Brain microvascular endothelial cell (primary cell): ENCODE measurements around the gene DTNB.
A peak's percentile ranks its signal among the peaks of the same experiment; 100 is the strongest.

Experiments used
- DNase-seq: peaks from one replicate; pipeline ENCODE4 v3.0.0-alpha.2; 2020
- H3K27ac ChIP-seq: fragments of 250-450 bp; sonication (Bioruptor Pico); 2 replicates; pipeline ENCODE4 v1.5.1; 2020; ENCODE audit warnings: mild to moderate bottlenecking, moderate library complexity
- H3K27me3 ChIP-seq: fragments of 250-450 bp; sonication (Bioruptor Pico); replicated peaks from 2 replicates; pipeline ENCODE4 v1.5.1; 2020; ENCODE audit warnings: mild to moderate bottlenecking
- H3K36me3 ChIP-seq: fragments of 250-450 bp; sonication (Bioruptor Pico); replicated peaks from 2 replicates; pipeline ENCODE4 v1.5.1; 2020; ENCODE audit warnings: mild to moderate bottlenecking
- H3K4me3 ChIP-seq: 2 replicates; pipeline ENCODE4 v1.5.1; 2011; ENCODE audit warnings: low read depth, mild to moderate bottlenecking, control low read depth, low read length, moderate library complexity
- CTCF ChIP-seq: IDR thresholded peaks from 2 replicates; pipeline ENCODE4 v1.5.1; 2011; ENCODE audit warnings: low read depth, mild to moderate bottlenecking, moderate library complexity, low read length, control low read depth, inconsistent platforms; ENCODE audit errors: missing control alignments
- in situ Hi-C: cut with HindIII; loops from 2 replicates; pipeline ENCODE4 v1.10.0; 2017; ENCODE audit warnings: low sequenced_read_pairs, low pct_ligation_motif_present

Gene DTNB

GRCh38 chr2:25376750-25377621, 296.4 kb downstream of the DTNB start:
- Histone ChIP-seq H3K27ac (no peak overlapping the region), H3K36me3 (no peaks in the 10 kb centered on the region), H3K4me3 (peak overlapping the region; percentile 26), H3K27me3 (no peaks in the 10 kb centered on the region)
- in situ Hi-C loops = no loop called here
- peak; percentile 77 for DNase-seq
- TF ChIP-seq CTCF = peak; percentile 61

- Histone ChIP-seq H3K36me3 (no peaks in the 10 kb centered on the region), H3K4me3 (no peak overlapping the region), H3K27me3 (no peaks in the 10 kb centered on the region), H3K27ac (no peak overlapping the region)
- DNase-seq = no peak
- in situ Hi-C loops = no loop called here
- TF ChIP-seq CTCF = no peak
These were observed 297.3 kb downstream of the DTNB start for GRCh38 chr2:25375989-25376545.

- DNase-seq = no peak
- H3K27ac ChIP-seq = no peak overlapping the region
- no peaks in the 10 kb centered on the region for H3K27me3 ChIP-seq
- in situ Hi-C loops = no loop called here
- H3K4me3 ChIP-seq = no peak overlapping the region
- no peak for TF ChIP-seq CTCF
- H3K36me3 ChIP-seq = no peaks in the 10 kb centered on the region
These were observed 297.9 kb downstream of the DTNB start for GRCh38 chr2:25375371-25375988.

- no peak for DNase-seq
- H3K36me3 ChIP-seq = no peaks in the 10 kb centered on the region
- no peaks in the 10 kb centered on the region for H3K27me3 ChIP-seq
- no peak overlapping the region for H3K4me3 ChIP-seq
- no peak overlapping the region for H3K27ac ChIP-seq
- TF ChIP-seq CTCF = no peak
- in situ Hi-C loops = no loop called here
These were observed 298.6 kb downstream of the DTNB start for GRCh38 chr2:25374827-25375226.

GRCh38 chr2:25374411-25374810, 299.0 kb downstream of the DTNB start:
- H3K4me3 ChIP-seq = no peak overlapping the region
- no peaks in the 10 kb centered on the region for H3K36me3 ChIP-seq
- no peak for TF ChIP-seq CTCF
- no peak overlapping the region for H3K27ac ChIP-seq
- no peaks in the 10 kb centered on the region for H3K27me3 ChIP-seq
- no peak for DNase-seq
- in situ Hi-C loops = no loop called here
